ENCODE results near the gene ADCY10.

GRCh38 chr1:167781558-167781957 is 132.4 kb downstream of the ADCY10 start:
- no peak for TF ChIP-seq CTCF (conservative IDR thresholded peaks at IDR 0.05; ENCODE audit: low read depth, low read length)
- TF ChIP-seq POLR2A (IDR thresholded peaks at IDR 0.05; ENCODE audit: low read depth, low read length) = no peak
- no peak for TF ChIP-seq RCOR1 (IDR thresholded peaks at IDR 0.05; ENCODE audit: insufficient replicate concordance, low read length)
- no peak for TF ChIP-seq RAD21 (IDR thresholded peaks at IDR 0.05; ENCODE audit: low read length)
- TF ChIP-seq BHLHE40 (IDR thresholded peaks at IDR 0.05; ENCODE audit: low read depth, low read length) = no peak
- TF ChIP-seq USF2 (IDR thresholded peaks at IDR 0.05; ENCODE audit: low read depth, low read length) = no peak
- TF ChIP-seq MAZ (IDR thresholded peaks at IDR 0.05; ENCODE audit: borderline replicate concordance, low read depth, low read length) = no peak
- TF ChIP-seq RFX5 (IDR thresholded peaks at IDR 0.05; ENCODE audit: low read depth, low read length) = no peak
- no peak for TF ChIP-seq CEBPB (IDR thresholded peaks at IDR 0.05; ENCODE audit: low read depth, low read length)
- TF ChIP-seq MXI1 (IDR thresholded peaks at IDR 0.05; ENCODE audit: borderline replicate concordance, low read depth, low read length) = no peak
- TF ChIP-seq FOS (IDR thresholded peaks at IDR 0.05; ENCODE audit: low read depth, low read length) = no peak
- TF ChIP-seq ELK1 (IDR thresholded peaks at IDR 0.05; ENCODE audit: borderline replicate concordance, low read depth, low read length) = no peak

Data from IMR-90 (cell line).